CD8-positive, alpha-beta memory T cell (primary cell): Measurements from ENCODE around the gene HBS1L. TPM values are rescaled to one million over a fixed set of nuclear protein-coding genes. Genes with fewer than 3 reads are reported as not detected.
A peak's percentile ranks its signal among the peaks of the same experiment; 100 is the strongest.

Experiments
- CTCF ChIA-PET: fragments of 350-600 bp; sonication (Branson Sonifier 250); formaldehyde crosslinking; loops from one replicate; lab custom pipeline; 2021; ENCODE audit warnings: antibody characterized with exemption; lab: Charles Lee
- POLR2A ChIA-PET: fragments of 350-600 bp; sonication (Branson Sonifier 250); formaldehyde crosslinking; loops from one replicate; lab custom pipeline; 2021; ENCODE audit warnings: antibody characterized with exemption; lab: Charles Lee
- DNase-seq, 5 donors: peaks; one replicate each; pipeline versions ENCODE4 v3.0.0 to v3.0.0-alpha.2; 2020 to 2022; ENCODE audit warnings: mixed read lengths in 1 of 5
- H3K27ac ChIP-seq: one replicate; pipeline ENCODE4 v1.7.0; 2013; ENCODE audit warnings: low read depth, mild to moderate bottlenecking, low read length, moderate library complexity
- H3K27me3 ChIP-seq: 2 replicates; pipeline ENCODE4 v1.7.0; 2013; ENCODE audit warnings: low read length, mild to moderate bottlenecking; ENCODE audit not compliant: insufficient read depth, poor library complexity, severe bottlenecking
- H3K36me3 ChIP-seq: 2 replicates; pipeline ENCODE4 v1.7.0; 2013; ENCODE audit warnings: mild to moderate bottlenecking, low read length, moderate library complexity; ENCODE audit not compliant: insufficient read depth
- H3K4me1 ChIP-seq: 2 replicates; pipeline ENCODE4 v1.7.0; 2013; ENCODE audit warnings: mild to moderate bottlenecking, low read length, moderate library complexity; ENCODE audit not compliant: insufficient read depth
- H3K4me3 ChIP-seq: 2 replicates; pipeline ENCODE4 v1.7.0; 2013; ENCODE audit warnings: mild to moderate bottlenecking, low read length
- H3K9me3 ChIP-seq: 2 replicates; pipeline ENCODE4 v1.7.0; 2013; ENCODE audit warnings: mild to moderate bottlenecking, low read length
- H3K27ac Mint-ChIP-seq, 8 donors: one replicate each; pipeline ENCODE4 v1.8.0; 2020 to 2021; ENCODE audit warnings: mixed read lengths in 8 of 8, mild to moderate bottlenecking in 6 of 8, inconsistent platforms in 3 of 8, moderate library complexity in 3 of 8
- H3K27me3 Mint-ChIP-seq, 2 donors: one replicate each; pipeline ENCODE4 v1.8.0; 2020 to 2021; ENCODE audit warnings: mixed read lengths in 2 of 2, mild to moderate bottlenecking in 1 of 2, moderate library complexity in 1 of 2
- H3K36me3 Mint-ChIP-seq, 3 donors: one replicate each; pipeline ENCODE4 v1.8.0; 2020 to 2021; ENCODE audit warnings: mixed read lengths in 3 of 3, inconsistent platforms in 1 of 3, mild to moderate bottlenecking in 1 of 3
- H3K4me1 Mint-ChIP-seq, 3 donors: one replicate each; pipeline ENCODE4 v1.8.0; 2020 to 2021; ENCODE audit warnings: mixed read lengths in 3 of 3, inconsistent platforms in 1 of 3, mild to moderate bottlenecking in 1 of 3
- H3K4me3 Mint-ChIP-seq, 7 donors: one replicate each; pipeline ENCODE4 v1.8.0; 2020 to 2021; ENCODE audit warnings: mixed read lengths in 7 of 7, mild to moderate bottlenecking in 6 of 7, moderate library complexity in 4 of 7, inconsistent platforms in 2 of 7
- H3K9me3 Mint-ChIP-seq, 5 donors: one replicate each; pipeline ENCODE4 v1.8.0; 2020 to 2022; ENCODE audit warnings: mixed read lengths in 5 of 5, mild to moderate bottlenecking in 3 of 5, moderate library complexity in 2 of 5, inconsistent platforms in 1 of 5
- polyA plus RNA-seq: library from polyadenylated mRNA; unstranded; fragments of 300-500 nt; fragmentation: Illumina TruSeq; gene quantifications from one replicate; pipeline ENCODE4 v1.2.3, GENCODE V29; 2021
- total RNA-seq, 2 experiments: library from RNA; stranded (reverse); gene quantifications; one replicate each; pipeline ENCODE4 v1.2.3, GENCODE V29; 2021

The HBS1L gene
- total and polyA plus RNA-seq, 3 experiments from 2014 or later = 45.6 to 147 (median 145) TPM

GRCh38 chr6:135048915-135049314 lies 5.7 kb downstream of the HBS1L start:
- POLR2A ChIA-PET = no interaction called here
- peaks cover 64% of the 10 kb centered on the region for H3K4me1 ChIP-seq
- peak overlapping the region in 2 of 7 donors; percentile 1 to 8 for H3K4me3 Mint-ChIP-seq
- H3K9me3 ChIP-seq = no peaks in the 10 kb centered on the region
- DNase-seq = no peak
- H3K27ac ChIP-seq = no peak overlapping the region
- peaks cover 11% of the 10 kb centered on the region for H3K36me3 ChIP-seq
- CTCF ChIA-PET = no interaction called here
- H3K9me3 Mint-ChIP-seq = no peaks in the 10 kb centered on the region
- H3K36me3 Mint-ChIP-seq = peaks cover 5 to 47% (median 12%) of the 10 kb centered on the region in 3 donors
- peak overlapping the region in 5 of 8 donors; percentile 3 to 93 (median 29) for H3K27ac Mint-ChIP-seq
- H3K4me1 Mint-ChIP-seq = peaks cover 64 to 84% (median 79%) of the 10 kb centered on the region in 3 donors
- no peaks in the 10 kb centered on the region for H3K27me3 ChIP-seq
- no peak overlapping the region for H3K4me3 ChIP-seq
- H3K27me3 Mint-ChIP-seq = peaks cover 0 to 1% of the 10 kb centered on the region in 2 donors

- H3K4me3 ChIP-seq = no peak overlapping the region
- peaks cover 48% of the 10 kb centered on the region for H3K4me1 ChIP-seq
- Mint-ChIP-seq H3K4me3 (no peak overlapping the region), H3K27ac (peak overlapping the region in 4 of 8 donors; percentile 3 to 15 (median 10)), H3K27me3 (no peaks in the 10 kb centered on the region), H3K9me3 (no peaks in the 10 kb centered on the region), H3K4me1 (peaks cover 60 to 82% (median 77%) of the 10 kb centered on the region in 3 donors), H3K36me3 (peaks cover 5 to 55% (median 12%) of the 10 kb centered on the region in 3 donors)
- H3K27me3 ChIP-seq = no peaks in the 10 kb centered on the region
- no peak overlapping the region for H3K27ac ChIP-seq
- H3K36me3 ChIP-seq = peaks cover 11% of the 10 kb centered on the region
- no peak for DNase-seq
- ChIA-PET CTCF (no interaction called here), POLR2A (no interaction called here)
- no peaks in the 10 kb centered on the region for H3K9me3 ChIP-seq
Measured at GRCh38 chr6:135047336-135047735, 7.3 kb downstream of the HBS1L start.

GRCh38 chr6:135046912-135047311 lies 7.7 kb downstream of the HBS1L start:
- no peak overlapping the region for H3K4me3 ChIP-seq
- H3K9me3 ChIP-seq = no peaks in the 10 kb centered on the region
- Mint-ChIP-seq H3K4me1 (peaks cover 60 to 82% (median 77%) of the 10 kb centered on the region in 3 donors), H3K27me3 (no peaks in the 10 kb centered on the region), H3K27ac (peak overlapping the region in 2 of 8 donors; percentile 3 to 10), H3K9me3 (no peaks in the 10 kb centered on the region), H3K4me3 (no peak overlapping the region), H3K36me3 (peaks cover 5 to 56% (median 14%) of the 10 kb centered on the region in 3 donors)
- ChIA-PET POLR2A (no interaction called here), CTCF (interaction anchor here (1.0 to 1.2 kb wide), 2 partner anchors 16 to 18 kb away, joined by 3 to 4 read pairs; no protein-coding TSS in a partner anchor)
- no peaks in the 10 kb centered on the region for H3K27me3 ChIP-seq
- no peak for DNase-seq
- H3K4me1 ChIP-seq = peaks cover 44% of the 10 kb centered on the region
- no peak overlapping the region for H3K27ac ChIP-seq
- H3K36me3 ChIP-seq = peaks cover 11% of the 10 kb centered on the region

- Histone ChIP-seq H3K4me1 (peaks cover 35% of the 10 kb centered on the region), H3K27ac (no peak overlapping the region), H3K9me3 (no peaks in the 10 kb centered on the region), H3K27me3 (no peaks in the 10 kb centered on the region), H3K36me3 (peaks cover 10% of the 10 kb centered on the region), H3K4me3 (no peak overlapping the region)
- Mint-ChIP-seq H3K36me3 (peaks cover 8 to 55% (median 12%) of the 10 kb centered on the region in 3 donors), H3K27me3 (no peaks in the 10 kb centered on the region), H3K9me3 (no peaks in the 10 kb centered on the region), H3K27ac (peak overlapping the region in 7 of 8 donors; percentile 3 to 76 (median 29)), H3K4me3 (no peak overlapping the region), H3K4me1 (peaks cover 59 to 77% (median 76%) of the 10 kb centered on the region in 3 donors)
- no peak for DNase-seq
- ChIA-PET POLR2A (interaction anchor here (1.4 kb wide), 1 partner anchor 10 kb away, joined by 4 read pairs; the partner anchor contains the start of gene HBS1L), CTCF (no interaction called here)
Measured at GRCh38 chr6:135044639-135045038, 10.0 kb downstream of the HBS1L start.

GRCh38 chr6:135043846-135044245 lies 10.8 kb downstream of the HBS1L start:
- ChIA-PET POLR2A (interaction anchor here (1.4 kb wide), 1 partner anchor 11 kb away, joined by 4 read pairs; the partner anchor contains the start of gene HBS1L), CTCF (no interaction called here)
- H3K9me3 Mint-ChIP-seq = no peaks in the 10 kb centered on the region
- no peak for DNase-seq
- H3K4me1 Mint-ChIP-seq = peaks cover 62 to 78% (median 77%) of the 10 kb centered on the region in 3 donors
- Histone ChIP-seq H3K4me1 (peaks cover 35% of the 10 kb centered on the region), H3K27ac (no peak overlapping the region), H3K27me3 (no peaks in the 10 kb centered on the region), H3K4me3 (no peak overlapping the region), H3K36me3 (peaks cover 5% of the 10 kb centered on the region), H3K9me3 (no peaks in the 10 kb centered on the region)
- H3K27me3 Mint-ChIP-seq = no peaks in the 10 kb centered on the region
- H3K36me3 Mint-ChIP-seq = peaks cover 10 to 56% (median 14%) of the 10 kb centered on the region in 3 donors
- H3K4me3 Mint-ChIP-seq = no peak overlapping the region
- H3K27ac Mint-ChIP-seq = peak overlapping the region in 4 of 8 donors; percentile 0 to 39 (median 18)

- ChIA-PET CTCF (no interaction called here), POLR2A (no interaction called here)
- Histone ChIP-seq H3K27ac (no peak overlapping the region), H3K4me1 (peaks cover 34% of the 10 kb centered on the region), H3K9me3 (no peaks in the 10 kb centered on the region), H3K4me3 (no peak overlapping the region), H3K27me3 (no peaks in the 10 kb centered on the region), H3K36me3 (peaks cover 4% of the 10 kb centered on the region)
- H3K36me3 Mint-ChIP-seq = peaks cover 6 to 55% (median 10%) of the 10 kb centered on the region in 3 donors
- no peak overlapping the region for H3K4me3 Mint-ChIP-seq
- no peak for DNase-seq
- peak overlapping the region in 3 of 8 donors; percentile 0 to 72 (median 65) for H3K27ac Mint-ChIP-seq
- peaks cover 57 to 74% (median 73%) of the 10 kb centered on the region in 3 donors for H3K4me1 Mint-ChIP-seq
- H3K27me3 Mint-ChIP-seq = no peaks in the 10 kb centered on the region
- no peaks in the 10 kb centered on the region for H3K9me3 Mint-ChIP-seq
Measured at GRCh38 chr6:135043364-135043763, 11.3 kb downstream of the HBS1L start.

GRCh38 chr6:135038335-135038734 lies 16.3 kb downstream of the HBS1L start:
- H3K27ac ChIP-seq = no peak overlapping the region
- H3K4me3 ChIP-seq = no peak overlapping the region
- H3K4me3 Mint-ChIP-seq = no peak overlapping the region
- ChIA-PET CTCF (no interaction called here), POLR2A (no interaction called here)
- H3K27ac Mint-ChIP-seq = peak overlapping the region in 2 of 8 donors; percentile 54 to 55
- H3K4me1 Mint-ChIP-seq = peaks cover 21 to 45% (median 34%) of the 10 kb centered on the region in 3 donors
- H3K9me3 ChIP-seq = no peaks in the 10 kb centered on the region
- no peaks in the 10 kb centered on the region for H3K27me3 Mint-ChIP-seq
- peaks cover 15% of the 10 kb centered on the region for H3K36me3 ChIP-seq
- H3K36me3 Mint-ChIP-seq = peaks cover 6 to 64% (median 19%) of the 10 kb centered on the region in 3 donors
- H3K27me3 ChIP-seq = no peaks in the 10 kb centered on the region
- no peaks in the 10 kb centered on the region for H3K9me3 Mint-ChIP-seq
- no peak for DNase-seq
- peaks cover 5% of the 10 kb centered on the region for H3K4me1 ChIP-seq

- no peaks in the 10 kb centered on the region for H3K9me3 ChIP-seq
- H3K4me3 Mint-ChIP-seq = no peak overlapping the region
- H3K4me3 ChIP-seq = no peak overlapping the region
- no peaks in the 10 kb centered on the region for H3K9me3 Mint-ChIP-seq
- ChIA-PET CTCF (no interaction called here), POLR2A (no interaction called here)
- H3K4me1 Mint-ChIP-seq = peaks cover 18 to 46% (median 34%) of the 10 kb centered on the region in 3 donors
- no peak for DNase-seq
- H3K36me3 Mint-ChIP-seq = peaks cover 6 to 65% (median 22%) of the 10 kb centered on the region in 3 donors
- H3K27ac Mint-ChIP-seq = peak overlapping the region in 2 of 8 donors; percentile 5 to 75
- H3K27ac ChIP-seq = no peak overlapping the region
- no peaks in the 10 kb centered on the region for H3K27me3 ChIP-seq
- peaks cover 5% of the 10 kb centered on the region for H3K4me1 ChIP-seq
- peaks cover 15% of the 10 kb centered on the region for H3K36me3 ChIP-seq
- no peaks in the 10 kb centered on the region for H3K27me3 Mint-ChIP-seq
Measured at GRCh38 chr6:135037541-135037940, 17.1 kb downstream of the HBS1L start.
